Measurements from ENCODE around the gene TREML1.

The TREML1 gene

GRCh38 chr6:41179163-41179562, 25.0 kb upstream of the TREML1 start:
- in situ Hi-C loops (cut with MboI; ENCODE audit: low sequenced_read_pairs): no loop called here

DNA sequence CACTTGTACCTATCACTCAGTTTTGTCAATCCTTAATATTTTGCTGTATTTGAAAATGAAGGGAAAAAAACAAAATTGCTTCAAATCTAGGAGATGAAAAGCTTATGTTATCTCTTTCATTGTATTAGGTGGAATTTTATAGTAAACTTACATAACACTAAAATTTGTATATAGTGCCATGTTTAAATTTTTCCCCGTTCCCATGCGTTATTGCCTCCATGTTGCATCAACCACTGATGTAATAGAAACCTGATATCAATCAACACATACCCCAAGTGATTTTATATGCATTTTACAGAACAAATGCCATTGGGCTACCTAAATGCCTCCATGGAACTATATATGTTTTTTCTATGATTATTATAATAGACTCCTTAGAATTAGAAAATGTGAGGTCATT, 23.5 kb upstream of the TREML1 start:
- in situ Hi-C loops (cut with MboI; ENCODE audit: low sequenced_read_pairs): no loop called here

DNA sequence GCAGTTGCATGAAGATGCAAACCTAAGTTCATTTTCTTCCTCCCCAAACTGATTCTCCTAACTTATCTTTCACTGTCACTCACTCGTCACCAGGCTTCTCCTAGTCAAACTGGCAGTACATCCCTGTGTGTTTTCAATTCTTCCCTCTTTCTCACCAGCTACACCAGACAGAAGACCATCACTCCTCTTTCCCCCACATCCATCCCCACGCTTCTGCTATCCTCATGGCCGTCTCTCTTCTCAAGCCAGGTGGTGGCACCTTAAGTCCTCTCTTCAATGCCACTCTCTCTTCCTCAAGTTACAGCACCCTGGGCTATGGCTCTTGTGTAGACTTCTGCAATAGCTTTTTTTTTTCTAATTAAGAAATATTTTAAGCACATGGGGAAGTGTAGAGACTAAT, 23.1 kb upstream of the TREML1 start:
- in situ Hi-C loops (cut with MboI; ENCODE audit: low sequenced_read_pairs): no loop called here

GRCh38 chr6:41176189-41176588, 22.0 kb upstream of the TREML1 start:
- in situ Hi-C loops (cut with MboI; ENCODE audit: low sequenced_read_pairs): no loop called here

DNA sequence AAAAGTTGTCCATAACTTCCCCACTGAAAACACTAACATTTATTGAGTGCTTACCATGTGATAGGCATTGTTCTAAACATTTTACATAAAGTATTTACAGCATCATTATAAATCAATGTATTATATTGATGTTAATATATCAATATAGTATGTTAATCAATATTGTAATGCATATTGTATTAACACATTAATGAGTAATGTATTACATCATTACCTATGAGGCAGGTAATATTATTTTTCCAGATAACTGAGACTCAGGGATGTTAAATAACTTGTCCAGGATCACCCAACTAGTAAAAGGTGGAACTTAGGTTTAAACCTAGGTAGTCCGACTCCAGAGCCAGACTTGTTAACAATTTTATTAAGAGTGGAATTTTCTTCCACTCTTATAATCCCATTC, 20.9 kb upstream of the TREML1 start:
- in situ Hi-C loops (cut with MboI; ENCODE audit: low sequenced_read_pairs): no loop called here

GRCh38 chr6:41174610-41175009, 20.5 kb upstream of the TREML1 start:
- in situ Hi-C loops (cut with MboI; ENCODE audit: low sequenced_read_pairs): no loop called here

GRCh38 chr6:41171908-41172307, 17.8 kb upstream of the TREML1 start:
- in situ Hi-C loops (cut with MboI; ENCODE audit: low sequenced_read_pairs): no loop called here

GRCh38 chr6:41170547-41171160, 16.5 kb upstream of the TREML1 start:
- in situ Hi-C loops (cut with MboI; ENCODE audit: low sequenced_read_pairs): no loop called here

- in situ Hi-C loops (cut with MboI; ENCODE audit: low sequenced_read_pairs): no loop called here
These were observed 13.2 kb upstream of the TREML1 start for GRCh38 chr6:41167173-41167963.

- in situ Hi-C loops (cut with MboI; ENCODE audit: low sequenced_read_pairs): no loop called here
These were observed 10.5 kb upstream of the TREML1 start for GRCh38 chr6:41164551-41165120.

GRCh38 chr6:41163419-41163717, 9.2 kb upstream of the TREML1 start:
- in situ Hi-C loops (cut with MboI; ENCODE audit: low sequenced_read_pairs): no loop called here

DNA sequence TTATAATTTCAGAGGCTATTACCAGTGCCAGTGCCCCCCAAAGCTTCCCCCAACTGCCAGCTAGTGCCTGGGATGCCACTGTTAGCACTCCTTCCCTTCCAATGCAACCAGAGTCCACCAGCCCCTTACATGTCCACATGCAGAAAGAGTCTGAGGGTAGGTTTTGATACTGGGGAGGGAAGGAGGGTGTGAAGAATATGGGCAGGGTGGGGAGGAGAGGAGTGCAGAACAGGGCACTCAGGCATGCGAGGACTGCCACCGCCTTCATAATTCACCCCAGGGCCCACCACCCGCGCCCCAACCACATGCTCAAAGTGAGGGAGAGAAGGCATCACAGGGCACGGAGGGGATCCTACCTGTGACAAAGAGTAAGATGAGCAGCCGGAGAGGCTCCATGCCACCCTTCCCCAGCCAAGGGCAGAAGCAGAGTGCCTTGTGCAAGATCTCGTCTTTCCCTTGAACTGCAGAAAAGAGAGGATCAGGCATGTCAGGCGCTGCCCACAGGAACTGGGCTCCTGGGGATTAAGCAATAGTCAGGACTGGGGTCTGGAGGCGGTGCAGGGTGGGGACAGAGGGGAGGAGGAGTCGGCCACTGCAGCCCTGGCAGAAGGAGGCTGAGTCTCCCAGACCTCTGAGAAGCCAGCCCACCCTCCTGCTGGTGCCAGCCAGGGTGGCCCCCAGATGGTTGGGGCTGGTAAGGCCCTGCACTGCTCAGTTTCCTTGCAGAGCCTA, 8.7 kb upstream of the TREML1 start, which contains the start of gene TREM2:
Gene TREM2 (minus strand): TSS at position 430 of the 732 bp plus-strand sequence. CDS start 34 bp downstream, at position 396.
- in situ Hi-C loops (cut with MboI; ENCODE audit: low sequenced_read_pairs): no loop called here

DNA sequence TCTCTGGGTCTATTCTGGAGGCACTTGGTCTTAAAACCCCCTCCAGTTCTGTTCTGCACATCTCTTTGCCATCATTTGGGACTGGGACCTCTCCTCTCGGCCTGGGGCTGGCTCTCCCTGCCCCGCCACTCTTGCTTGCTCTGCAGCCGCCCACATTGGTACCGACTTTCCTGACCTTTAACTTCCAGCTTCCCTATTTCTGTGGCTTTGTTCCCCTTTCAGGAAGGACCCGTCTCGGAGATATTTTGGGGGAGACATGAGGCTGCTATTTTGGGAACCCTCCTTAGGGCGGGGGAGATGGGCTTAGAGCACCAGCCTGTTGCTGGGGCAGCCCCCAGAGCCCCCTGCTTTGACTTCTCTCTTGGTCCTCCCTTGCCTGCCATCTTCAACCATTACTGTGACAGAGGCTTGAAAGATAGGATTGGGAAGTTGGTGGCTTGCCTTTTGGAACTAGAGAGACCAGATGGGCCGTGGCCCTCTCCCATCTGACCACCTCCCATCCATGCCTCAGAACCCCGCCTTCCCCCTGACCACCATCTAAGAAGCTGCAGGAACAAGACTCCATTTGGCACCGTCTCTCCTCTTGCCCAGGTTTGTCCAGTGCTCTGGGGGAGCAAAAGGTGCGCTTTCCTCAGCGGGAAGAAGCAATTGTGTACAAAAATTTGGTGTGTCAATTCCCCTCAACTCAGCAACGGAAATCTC, 7.9 kb upstream of the TREML1 start:
- in situ Hi-C loops (cut with MboI; ENCODE audit: low sequenced_read_pairs): no loop called here

- in situ Hi-C loops (cut with MboI; ENCODE audit: low sequenced_read_pairs): no loop called here
These were observed 7.2 kb upstream of the TREML1 start for GRCh38 chr6:41161380-41161779.

- in situ Hi-C loops (cut with MboI; ENCODE audit: low sequenced_read_pairs): no loop called here
These were observed 6.8 kb upstream of the TREML1 start for GRCh38 chr6:41160933-41161332.

DNA sequence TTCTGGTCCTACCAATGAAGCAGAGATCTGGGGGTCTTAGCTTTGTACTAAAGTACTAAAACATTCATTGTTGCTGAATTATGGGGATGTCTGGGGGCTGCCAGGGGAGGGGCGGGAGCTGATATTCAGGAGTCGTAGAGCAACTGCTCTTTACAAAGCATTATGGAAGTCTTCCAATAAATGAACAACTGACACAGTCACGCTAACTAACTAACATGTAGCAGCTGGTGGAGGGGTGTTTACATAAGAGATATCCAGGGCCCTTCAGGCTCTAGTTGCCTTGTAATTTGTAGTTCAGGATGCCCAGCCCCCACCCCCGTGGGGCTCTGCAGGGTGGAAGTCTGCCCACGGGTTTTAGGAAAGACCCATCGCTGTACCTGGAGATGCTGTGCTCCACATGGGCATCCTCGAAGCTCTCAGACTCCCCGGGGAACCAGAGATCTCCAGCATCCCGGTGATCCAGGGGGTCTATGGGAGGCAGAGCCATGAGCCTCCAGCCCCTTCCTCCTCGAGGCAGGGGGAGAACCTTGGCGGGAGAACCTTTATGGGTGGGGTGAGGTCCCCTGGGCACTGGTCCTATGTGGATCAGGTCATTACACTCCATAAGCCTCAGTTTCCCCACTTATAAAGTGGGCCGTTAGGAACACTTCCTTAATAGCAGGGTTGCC, 5.4 kb upstream of the TREML1 start:
- in situ Hi-C loops (cut with MboI; ENCODE audit: low sequenced_read_pairs): no loop called here

GRCh38 chr6:41157323-41157722, 3.2 kb upstream of the TREML1 start:
- in situ Hi-C loops (cut with MboI; ENCODE audit: low sequenced_read_pairs): no loop called here

- in situ Hi-C loops (cut with MboI; ENCODE audit: low sequenced_read_pairs): no loop called here
These were observed 2.6 kb upstream of the TREML1 start for GRCh38 chr6:41156771-41157170.

- in situ Hi-C loops (cut with MboI; ENCODE audit: low sequenced_read_pairs): no loop called here
These were observed 1.9 kb upstream of the TREML1 start for GRCh38 chr6:41156001-41156400.

GRCh38 chr6:41155132-41155805, 1.1 kb upstream of the TREML1 start:
- in situ Hi-C loops (cut with MboI; ENCODE audit: low sequenced_read_pairs): no loop called here
